GM12873 (cell line): ENCODE results near the gene EHD3.

Source experiments
- TF ChIP-seq, protein P1 (sequence below): IDR thresholded peaks from 2 replicates; pipeline ENCODE4 v1.5.1; 2012; ENCODE audit warnings: low read depth, mild to moderate bottlenecking, moderate library complexity, low read length, control low read depth; ENCODE audit not compliant: insufficient read depth; ENCODE audit errors: missing control alignments

EHD3 gene

DNA sequence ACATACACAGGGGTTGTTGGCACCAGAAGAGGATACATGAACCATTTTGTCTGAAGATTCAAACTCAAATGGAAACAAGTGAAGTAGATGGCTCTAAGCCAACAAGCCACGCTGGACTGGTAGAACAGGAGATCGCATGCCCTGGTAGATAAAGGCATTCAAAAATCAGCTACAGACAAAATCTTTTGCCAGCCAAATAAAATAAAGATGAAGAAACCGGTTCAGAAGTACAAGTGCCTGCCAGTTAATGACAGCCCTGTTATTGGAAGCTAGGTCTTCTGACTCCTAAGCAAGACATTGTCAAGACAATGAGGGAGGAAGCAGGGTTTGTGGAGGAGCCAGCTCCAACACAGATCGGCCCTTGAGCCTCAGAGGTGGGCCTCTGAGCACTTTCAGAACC, 52.3 kb downstream of the EHD3 start:
- TF ChIP-seq, protein P1, sequence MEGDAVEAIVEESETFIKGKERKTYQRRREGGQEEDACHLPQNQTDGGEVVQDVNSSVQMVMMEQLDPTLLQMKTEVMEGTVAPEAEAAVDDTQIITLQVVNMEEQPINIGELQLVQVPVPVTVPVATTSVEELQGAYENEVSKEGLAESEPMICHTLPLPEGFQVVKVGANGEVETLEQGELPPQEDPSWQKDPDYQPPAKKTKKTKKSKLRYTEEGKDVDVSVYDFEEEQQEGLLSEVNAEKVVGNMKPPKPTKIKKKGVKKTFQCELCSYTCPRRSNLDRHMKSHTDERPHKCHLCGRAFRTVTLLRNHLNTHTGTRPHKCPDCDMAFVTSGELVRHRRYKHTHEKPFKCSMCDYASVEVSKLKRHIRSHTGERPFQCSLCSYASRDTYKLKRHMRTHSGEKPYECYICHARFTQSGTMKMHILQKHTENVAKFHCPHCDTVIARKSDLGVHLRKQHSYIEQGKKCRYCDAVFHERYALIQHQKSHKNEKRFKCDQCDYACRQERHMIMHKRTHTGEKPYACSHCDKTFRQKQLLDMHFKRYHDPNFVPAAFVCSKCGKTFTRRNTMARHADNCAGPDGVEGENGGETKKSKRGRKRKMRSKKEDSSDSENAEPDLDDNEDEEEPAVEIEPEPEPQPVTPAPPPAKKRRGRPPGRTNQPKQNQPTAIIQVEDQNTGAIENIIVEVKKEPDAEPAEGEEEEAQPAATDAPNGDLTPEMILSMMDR: no peak

DNA sequence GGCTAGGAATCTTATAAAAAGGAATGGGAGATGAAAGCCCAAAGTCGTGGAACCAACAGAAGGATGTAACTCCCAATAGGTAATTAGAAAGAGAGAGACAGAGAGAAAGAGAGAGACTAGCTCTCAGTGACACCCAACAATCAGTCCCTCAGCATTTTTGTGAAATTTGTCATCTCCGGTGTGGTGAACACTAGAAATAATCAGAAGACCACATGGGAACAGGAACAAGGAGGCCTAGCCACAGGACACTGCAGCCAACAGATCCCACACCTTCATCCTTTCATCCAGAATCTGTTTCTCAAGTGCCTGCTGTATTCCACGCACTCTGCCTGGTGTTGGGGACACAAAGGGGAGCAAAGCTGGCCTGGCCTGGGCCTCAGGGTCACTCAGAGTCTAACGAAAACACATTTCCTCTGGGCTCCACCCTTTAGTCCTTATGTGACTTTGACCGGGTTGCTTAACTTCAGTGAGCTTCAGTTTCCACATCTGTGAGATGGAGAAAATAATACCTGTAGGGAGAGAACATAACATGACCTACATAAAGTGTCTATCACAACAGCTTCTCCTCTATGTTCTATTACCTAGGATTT, 53.1 kb downstream of the EHD3 start:
- TF ChIP-seq, protein P1: no peak

DNA sequence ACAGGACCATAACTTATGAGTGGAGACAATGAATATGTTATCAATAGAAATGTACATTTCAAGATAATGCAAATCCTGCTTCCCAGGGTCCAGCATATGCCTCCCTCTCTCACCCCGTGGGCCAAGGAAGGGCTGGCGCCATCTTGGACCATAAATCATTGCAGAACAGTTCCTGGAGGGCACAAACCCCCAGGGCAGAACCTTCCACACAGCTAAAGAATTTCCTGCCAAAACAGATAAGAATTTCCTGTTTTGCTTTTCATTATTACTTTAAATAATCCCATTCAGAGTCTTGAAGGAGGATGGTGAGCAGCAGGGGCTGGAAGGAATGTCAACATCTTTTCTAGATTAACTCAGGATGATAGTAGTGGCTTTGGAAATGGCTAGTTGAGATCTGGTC, 53.7 kb downstream of the EHD3 start:
- TF ChIP-seq, protein P1: no peak

DNA sequence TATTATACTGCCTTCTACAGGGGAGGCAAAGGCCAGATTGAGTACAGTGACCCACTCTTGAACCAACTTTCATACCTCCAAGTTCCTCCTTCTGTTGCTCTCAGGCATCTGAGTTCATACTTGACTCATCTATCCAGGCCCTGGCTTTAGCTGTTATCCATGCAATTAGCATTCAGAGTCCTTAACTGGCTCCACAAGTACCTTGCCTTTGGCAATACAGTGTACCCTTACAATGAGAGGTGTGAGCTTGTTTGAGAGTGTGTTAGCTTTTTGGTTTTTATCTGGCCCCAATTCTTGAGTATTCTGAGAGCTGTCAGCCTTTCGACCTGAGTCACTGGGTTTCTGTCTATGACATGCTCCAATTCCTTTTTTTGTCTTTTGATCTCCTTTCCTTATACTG, 60.2 kb downstream of the EHD3 start:
- TF ChIP-seq, protein P1: no peak

DNA sequence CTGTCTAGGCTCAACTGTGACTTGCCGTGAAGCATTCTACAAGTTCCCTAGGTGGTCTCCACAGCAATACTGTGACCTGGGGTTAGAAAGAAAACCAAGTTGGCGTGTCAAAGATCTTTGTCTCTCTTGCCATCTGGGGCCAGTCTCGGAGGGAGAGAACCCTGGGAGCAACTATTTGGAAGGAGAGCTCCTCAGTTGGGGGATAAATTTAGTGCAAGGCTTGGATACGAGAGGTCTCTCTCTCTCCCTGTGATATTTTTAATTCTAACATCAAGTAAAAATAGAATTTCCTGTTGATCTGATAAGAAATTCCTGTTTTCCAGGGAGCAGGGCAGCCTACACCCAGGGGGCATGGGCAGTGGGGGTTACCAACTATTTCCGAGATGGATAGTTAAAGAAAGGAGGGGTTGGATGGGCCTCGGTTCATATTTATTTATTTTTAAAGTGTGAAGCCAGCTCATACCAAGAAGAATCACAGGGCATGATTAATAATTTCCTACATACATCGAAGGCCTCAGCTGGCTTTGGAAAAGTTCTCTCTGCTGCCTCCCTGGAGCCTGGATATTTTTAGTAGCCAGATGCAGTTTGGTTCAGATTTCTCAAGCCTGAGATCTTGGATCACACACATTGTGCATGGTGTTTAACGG, 62.8 kb downstream of the EHD3 start:
- TF ChIP-seq, protein P1: no peak

DNA sequence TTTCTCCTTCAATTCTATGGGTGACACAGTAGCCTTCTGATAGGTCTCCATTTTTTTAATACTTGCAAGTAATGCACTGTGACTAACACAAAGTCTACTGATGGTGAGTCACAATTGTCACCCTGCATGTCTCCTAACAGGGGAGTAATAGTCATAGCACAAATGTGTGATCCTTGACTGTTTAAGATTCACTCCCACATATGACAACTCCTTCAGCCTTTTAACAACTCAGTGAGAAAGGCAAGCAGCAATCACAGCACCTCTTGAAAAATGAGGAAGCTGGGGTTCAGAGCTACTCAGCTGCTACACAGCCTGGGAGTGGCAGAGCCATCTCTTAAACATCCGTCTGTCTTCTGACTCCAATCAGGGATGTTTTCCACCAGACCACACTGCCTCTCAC, 63.8 kb downstream of the EHD3 start:
- TF ChIP-seq, protein P1: no peak

DNA sequence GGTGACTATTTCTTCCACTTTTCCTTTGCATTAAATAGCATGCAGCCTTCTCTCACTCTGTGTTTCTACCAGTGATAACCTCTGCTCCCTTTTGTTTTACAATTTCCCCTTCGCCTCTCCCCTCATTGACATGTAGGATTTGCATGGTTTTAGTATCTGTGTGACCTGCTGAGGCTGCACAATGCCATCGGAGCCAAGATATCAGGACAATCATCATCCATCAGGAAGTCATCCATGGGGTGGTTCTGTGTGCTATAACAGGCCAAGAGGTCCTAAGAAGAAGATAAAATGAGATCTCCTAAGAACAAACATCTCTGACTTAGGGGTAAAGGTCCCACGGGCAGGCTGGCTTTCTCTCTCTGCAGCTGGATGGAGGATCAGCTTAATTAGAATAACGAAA, 65.6 kb downstream of the EHD3 start:
- TF ChIP-seq, protein P1: no peak

DNA sequence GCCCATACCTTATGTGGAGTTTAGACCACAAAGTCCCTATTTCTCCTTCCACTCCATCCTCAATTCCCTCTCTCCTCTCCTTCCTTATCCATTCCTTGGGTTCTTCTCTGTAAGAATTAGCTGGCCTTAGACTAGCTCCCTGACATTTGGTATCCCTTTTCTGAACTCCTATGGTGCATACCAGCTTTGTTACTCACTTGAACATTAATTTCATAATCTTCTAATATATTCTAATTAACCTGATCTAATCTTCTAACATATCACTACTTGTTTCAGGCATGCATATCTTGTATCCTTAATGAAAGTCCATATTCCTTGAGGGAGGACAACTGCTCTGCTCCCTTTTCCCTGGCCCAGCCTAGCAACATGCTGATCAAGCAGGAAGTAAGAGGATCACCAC, 66.4 kb downstream of the EHD3 start:
- TF ChIP-seq, protein P1: no peak
